HEK293 (cell line): ENCODE measurements around the gene AKT2.
A peak's percentile ranks its signal among the peaks of the same experiment; 100 is the strongest.

Experiments used
- CTCF ChIA-PET: fragments of 350-600 bp; formaldehyde crosslinking; extraction: SDS; loops from one replicate; lab custom pipeline; 2021; ENCODE audit warnings: antibody characterized with exemption; lab: Yijun Ruan, JAX
- POLR2A ChIA-PET: fragments of 300-600 bp; formaldehyde crosslinking; extraction: SDS; loops from one replicate; lab custom pipeline; 2020; ENCODE audit warnings: antibody characterized with exemption, inconsistent platforms; lab: Yijun Ruan, JAX
- H3K27ac ChIP-seq: fragments of 200-500 bp; sonication (Bioruptor generic); 2 replicates; pipeline ENCODE4 v1.5.1; 2014; ENCODE audit warnings: low read depth, low read length, control low read depth, inconsistent platforms; ENCODE audit errors: extremely low read depth
- H3K36me3 ChIP-seq, 2 experiments: fragments of 200-500 bp in 1 of 2; sonication (Bioruptor generic) in 1 of 2; 1 replicate in 1 of 2; 2 replicates in 1 of 2; pipeline ENCODE4 v1.5.1; 2014 to 2017; ENCODE audit warnings: inconsistent platforms in 2 of 2, low read length in 2 of 2; ENCODE audit not compliant: control insufficient read depth in 2 of 2, insufficient read depth in 1 of 2
- H3K4me1 ChIP-seq: fragments of 200-500 bp; sonication (Bioruptor generic); 2 replicates; pipeline ENCODE4 v1.5.1; 2014; ENCODE audit warnings: mild to moderate bottlenecking, low read length, inconsistent platforms; ENCODE audit not compliant: control insufficient read depth, insufficient read depth
- H3K4me3 ChIP-seq: 2 replicates; pipeline ENCODE4 v1.5.1; 2011; ENCODE audit warnings: low read depth, mild to moderate bottlenecking, control low read depth, low read length, moderate library complexity
- H3K9me3 ChIP-seq: fragments of 200-500 bp; sonication (Bioruptor generic); 2 replicates; pipeline ENCODE4 v1.5.1; 2014; ENCODE audit warnings: low read depth, low read length, inconsistent platforms; ENCODE audit not compliant: control insufficient read depth, insufficient read depth
- ATF2 ChIP-seq: fragments of 450-650 bp; formaldehyde crosslinking; IDR thresholded peaks from 2 replicates; pipeline ENCODE4 v1.5.1; 2016; ENCODE audit warnings: missing biosample characterization, missing genetic modification characterization, low read depth
- INSM2 ChIP-seq: fragments of 450-650 bp; formaldehyde crosslinking; IDR thresholded peaks from 2 replicates; pipeline ENCODE4 v1.5.1; 2016; ENCODE audit warnings: missing biosample characterization, missing genetic modification characterization
- KLF17 ChIP-seq: fragments of 450-650 bp; formaldehyde crosslinking; IDR thresholded peaks from 2 replicates; pipeline ENCODE4 v1.5.1; 2016; ENCODE audit warnings: missing biosample characterization, missing genetic modification characterization
- PATZ1 ChIP-seq: fragments of 450-650 bp; formaldehyde crosslinking; IDR thresholded peaks from 2 replicates; pipeline ENCODE4 v1.5.1; 2016; ENCODE audit warnings: missing biosample characterization, missing genetic modification characterization
- ZBTB11 ChIP-seq: fragments of 450-650 bp; formaldehyde crosslinking; conservative IDR thresholded peaks from 2 replicates; pipeline ENCODE4 v1.5.1; 2016; ENCODE audit warnings: low read depth, missing biosample characterization, missing genetic modification characterization
- ZIC2 ChIP-seq: fragments of 450-650 bp; formaldehyde crosslinking; IDR thresholded peaks from 2 replicates; pipeline ENCODE4 v1.5.1; 2016; ENCODE audit warnings: missing biosample characterization, missing genetic modification characterization
- ZNF184 ChIP-seq: fragments of 450-650 bp; IDR thresholded peaks from 2 replicates; pipeline ENCODE4 v1.5.1; 2018; ENCODE audit warnings: missing biosample characterization, mild to moderate bottlenecking, missing genetic modification characterization
- ZNF2 ChIP-seq: fragments of 450-650 bp; formaldehyde crosslinking; IDR thresholded peaks from 2 replicates; pipeline ENCODE4 v1.5.1; 2016; ENCODE audit warnings: missing biosample characterization, missing genetic modification characterization
- ZNF26 ChIP-seq: fragments of 450-650 bp; formaldehyde crosslinking; IDR thresholded peaks from 2 replicates; pipeline ENCODE4 v1.5.1; 2016; ENCODE audit warnings: missing biosample characterization, missing genetic modification characterization
- ZNF266 ChIP-seq: fragments of 450-650 bp; formaldehyde crosslinking; IDR thresholded peaks from 2 replicates; pipeline ENCODE4 v1.5.1; 2016; ENCODE audit warnings: missing biosample characterization, missing genetic modification characterization, low read depth
- ZNF302 ChIP-seq: fragments of 450-650 bp; formaldehyde crosslinking; IDR thresholded peaks from 2 replicates; pipeline ENCODE4 v1.5.1; 2016; ENCODE audit warnings: missing biosample characterization, missing genetic modification characterization, low read depth
- ZNF362 ChIP-seq: fragments of 450-650 bp; formaldehyde crosslinking; IDR thresholded peaks from 2 replicates; pipeline ENCODE4 v1.5.1; 2016; ENCODE audit warnings: missing biosample characterization, missing genetic modification characterization
- ZNF366 ChIP-seq: fragments of 450-650 bp; formaldehyde crosslinking; conservative IDR thresholded peaks from 2 replicates; pipeline ENCODE4 v1.5.1; 2016; ENCODE audit warnings: missing biosample characterization, missing genetic modification characterization
- ZNF791 ChIP-seq: fragments of 450-650 bp; formaldehyde crosslinking; IDR thresholded peaks from 2 replicates; pipeline ENCODE4 v1.5.1; 2016; ENCODE audit warnings: missing biosample characterization, missing genetic modification characterization
- ZNF843 ChIP-seq: fragments of 450-650 bp; formaldehyde crosslinking; IDR thresholded peaks from 2 replicates; pipeline ENCODE4 v1.5.1; 2016; ENCODE audit warnings: missing biosample characterization, missing genetic modification characterization
- ZSCAN23 ChIP-seq: fragments of 450-650 bp; formaldehyde crosslinking; IDR thresholded peaks from 2 replicates; pipeline ENCODE4 v1.5.1; 2016; ENCODE audit warnings: missing biosample characterization, missing genetic modification characterization
- ZSCAN30 ChIP-seq: fragments of 450-650 bp; IDR thresholded peaks from 2 replicates; pipeline ENCODE4 v1.5.1; 2018; ENCODE audit warnings: missing biosample characterization, mild to moderate bottlenecking, missing genetic modification characterization, moderate library complexity

The AKT2 gene

GRCh38 chr19:40305403-40305802, 20.3 kb upstream of the AKT2 start (continued):
- TF ChIP-seq KLF17 (tag by site-specific recombination), result no peak
- no peak for TF ChIP-seq INSM2 (tag by site-specific recombination)
- no peak for TF ChIP-seq ZNF302
- TF ChIP-seq ZSCAN30 (tag by site-specific recombination), result 0 out of 2 replicates have a peak, but pooled peaks have one; percentile 59
- TF ChIP-seq, all 188 proteins: peak for 19

GRCh38 chr19:40304306-40304705, 19.2 kb upstream of the AKT2 start:
- Histone ChIP-seq H3K4me3 (no peak overlapping the region), H3K9me3 (no peaks in the 10 kb centered on the region; the same call in 1 of the 2 replicates), H3K4me1 (peaks cover 13% of the 10 kb centered on the region), H3K36me3 (peaks cover 0 to 45% of the 10 kb centered on the region in 2 experiments; a peak in 2 of 3 replicates), H3K27ac (0 out of 2 replicates have a peak overlapping the region, but pooled peaks have one; percentile 49)
- POLR2A ChIA-PET, result interaction anchor here (0.5 to 2.1 kb wide), 6 partner anchors 20 to 1308 kb away, joined by 3 to 13 read pairs (median 7); partner anchors contain the start of genes AKT2, C19orf47, PLD3 and SERTAD1
- CTCF ChIA-PET, result interaction anchor here (0.5 to 5.4 kb wide), 46 partner anchors 10 to 1934 kb away, joined by 3 to 61 read pairs (median 6); partner anchors contain the start of genes C19orf47, LTBP4, PLD3 and SERTAD3
- TF ChIP-seq ZBTB11 (no peak), ZIC2 (no peak), ZNF366 (tag by site-specific recombination) (0 out of 2 replicates have a peak, but pooled peaks have one; percentile 33)

- peaks cover 13% of the 10 kb centered on the region for H3K4me1 ChIP-seq
- CTCF ChIA-PET, result interaction anchor here (0.8 to 5.4 kb wide), 18 partner anchors 10 to 343 kb away, joined by 3 to 61 read pairs (median 14); partner anchors contain the start of genes C19orf47, LTBP4, PLD3 and SERTAD3
- no peak overlapping the region for H3K4me3 ChIP-seq
- H3K9me3 ChIP-seq, result no peaks in the 10 kb centered on the region; the same call in 1 of the 2 replicates
- POLR2A ChIA-PET, result interaction anchor here (0.6 to 2.1 kb wide), 6 partner anchors 19 to 973 kb away, joined by 3 to 13 read pairs (median 8); partner anchors contain the start of genes AKT2, C19orf47, PLD3 and SERTAD1
- H3K27ac ChIP-seq, result peak overlapping the region; percentile 49; the same call in 1 of the 2 replicates
- H3K36me3 ChIP-seq, result peaks cover 0 to 39% of the 10 kb centered on the region in 2 experiments; a peak in 2 of 3 replicates
- TF ChIP-seq ZNF791 (tag by site-specific recombination) (no peak), ATF2 (no peak), PATZ1 (tag by site-specific recombination) (no peak), ZNF843 (tag by site-specific recombination) (no peak), ZIC2 (no peak), ZNF266 (no peak), ZSCAN23 (tag by site-specific recombination) (no peak), ZNF362 (tag by site-specific recombination) (peak; percentile 50; the same call in 1 of the 2 replicates), ZNF184 (tag by site-specific recombination) (no peak), ZNF26 (no peak), ZNF2 (tag by site-specific recombination) (no peak)
Measured at GRCh38 chr19:40303765-40304164, 18.6 kb upstream of the AKT2 start.
